ENCODE results near the gene SLC6A1. TPM values are rescaled to one million over a fixed set of nuclear protein-coding genes. Genes with fewer than 3 reads are reported as not detected.

SLC6A1 gene
- total RNA-seq, 2 experiments from 2014 or later, result not detected

- ATAC-seq (ENCODE audit: low read depth) (no peak), DNase-seq (no peak)
- Mint-ChIP-seq H3K27me3 (no peaks in the 10 kb centered on the region), H3K4me3 (no peak overlapping the region), H3K27ac (no peak overlapping the region), H3K9me3 (no peaks in the 10 kb centered on the region), H3K36me3 (no peaks in the 10 kb centered on the region), H3K4me1 (no peaks in the 10 kb centered on the region)
- POLR2A ChIA-PET, result no interaction called here
Observed at GRCh38 chr3:11006986-11007933, 14.7 kb downstream of the SLC6A1 start.

GRCh38 chr3:11009898-11010297 is 17.4 kb downstream of the SLC6A1 start:
- Mint-ChIP-seq H3K4me1 (no peaks in the 10 kb centered on the region), H3K36me3 (no peaks in the 10 kb centered on the region), H3K27me3 (no peaks in the 10 kb centered on the region), H3K9me3 (no peaks in the 10 kb centered on the region), H3K27ac (no peak overlapping the region), H3K4me3 (no peak overlapping the region)
- POLR2A ChIA-PET, result no interaction called here
- ATAC-seq (ENCODE audit: low read depth) (no peak), DNase-seq (no peak)

- Mint-ChIP-seq H3K9me3 (no peaks in the 10 kb centered on the region), H3K27ac (no peak overlapping the region), H3K27me3 (no peaks in the 10 kb centered on the region), H3K4me1 (no peaks in the 10 kb centered on the region), H3K4me3 (no peak overlapping the region), H3K36me3 (no peaks in the 10 kb centered on the region)
- DNase-seq (no peak), ATAC-seq (ENCODE audit: low read depth) (no peak)
- POLR2A ChIA-PET, result no interaction called here
Observed at GRCh38 chr3:11010426-11011165, 18.0 kb downstream of the SLC6A1 start.

DNA sequence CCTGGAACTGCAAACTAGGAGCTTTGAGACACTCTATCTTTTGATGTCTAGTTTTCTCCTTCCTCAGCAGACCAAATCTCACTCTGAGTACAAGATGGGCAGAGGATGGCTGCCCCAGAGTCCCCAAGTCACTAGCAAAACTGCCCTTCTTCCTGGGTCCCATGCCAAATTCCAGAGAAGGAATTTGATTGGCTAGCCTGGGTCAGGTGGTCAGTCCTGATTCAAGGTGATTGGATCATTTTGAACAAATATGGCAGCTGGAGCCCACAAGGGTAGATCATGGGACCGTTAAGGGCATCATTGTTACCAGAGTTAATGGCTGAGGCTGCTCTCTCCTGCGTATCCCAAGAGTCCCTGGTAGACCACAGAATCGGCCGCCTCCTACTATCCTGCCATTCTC is 21.7 kb downstream of the SLC6A1 start:
- Mint-ChIP-seq H3K4me1 (no peaks in the 10 kb centered on the region), H3K9me3 (no peaks in the 10 kb centered on the region), H3K27ac (no peak overlapping the region), H3K36me3 (no peaks in the 10 kb centered on the region), H3K27me3 (no peaks in the 10 kb centered on the region), H3K4me3 (no peak overlapping the region)
- DNase-seq, result no peak
- POLR2A ChIA-PET, result no interaction called here
- ATAC-seq (ENCODE audit: low read depth), result no peak

- no peaks in the 10 kb centered on the region for H3K27me3 Mint-ChIP-seq
- H3K4me1 Mint-ChIP-seq, result no peaks in the 10 kb centered on the region
- H3K36me3 Mint-ChIP-seq, result no peaks in the 10 kb centered on the region
- POLR2A ChIA-PET, result no interaction called here
- no peak for DNase-seq
- no peak overlapping the region for H3K4me3 Mint-ChIP-seq
- no peak for ATAC-seq (ENCODE audit: low read depth)
- H3K9me3 Mint-ChIP-seq, result no peaks in the 10 kb centered on the region
- no peak overlapping the region for H3K27ac Mint-ChIP-seq
Observed at GRCh38 chr3:11014752-11015151, 22.2 kb downstream of the SLC6A1 start.

GRCh38 chr3:11015369-11015768 is 22.8 kb downstream of the SLC6A1 start:
- Mint-ChIP-seq H3K4me3 (no peak overlapping the region), H3K36me3 (no peaks in the 10 kb centered on the region), H3K4me1 (no peaks in the 10 kb centered on the region), H3K27me3 (no peaks in the 10 kb centered on the region), H3K27ac (no peak overlapping the region), H3K9me3 (no peaks in the 10 kb centered on the region)
- DNase-seq (no peak), ATAC-seq (ENCODE audit: low read depth) (no peak)
- POLR2A ChIA-PET, result interaction anchor here (0.6 kb wide), 1 partner anchor 750 kb away, joined by 4 read pairs; no protein-coding TSS in a partner anchor

DNA sequence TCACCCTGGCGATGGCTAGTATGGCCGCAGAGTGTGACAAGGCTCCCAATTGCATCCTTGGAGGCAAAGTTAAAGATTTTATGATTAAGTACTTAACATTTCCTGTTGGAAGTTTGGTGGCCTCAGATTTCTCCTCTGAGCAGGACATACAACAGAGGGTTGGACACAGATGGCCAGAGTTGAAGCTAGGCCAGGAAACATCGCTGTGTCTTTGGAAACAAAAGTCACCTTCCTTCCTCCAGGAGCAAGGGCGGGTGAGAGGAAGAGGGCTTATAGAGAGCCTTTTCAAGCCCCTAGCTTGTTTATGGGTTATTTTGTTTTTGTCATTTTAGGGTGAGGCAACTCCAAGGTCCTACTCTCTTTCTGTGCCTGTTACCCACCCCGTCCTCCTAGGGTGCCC is 24.2 kb downstream of the SLC6A1 start:
- POLR2A ChIA-PET, result no interaction called here
- Mint-ChIP-seq H3K9me3 (no peaks in the 10 kb centered on the region), H3K27me3 (peaks cover 4% of the 10 kb centered on the region), H3K27ac (no peak overlapping the region), H3K4me1 (no peaks in the 10 kb centered on the region), H3K36me3 (no peaks in the 10 kb centered on the region), H3K4me3 (no peak overlapping the region)
- no peak for ATAC-seq (ENCODE audit: low read depth)
- DNase-seq, result no peak

DNA sequence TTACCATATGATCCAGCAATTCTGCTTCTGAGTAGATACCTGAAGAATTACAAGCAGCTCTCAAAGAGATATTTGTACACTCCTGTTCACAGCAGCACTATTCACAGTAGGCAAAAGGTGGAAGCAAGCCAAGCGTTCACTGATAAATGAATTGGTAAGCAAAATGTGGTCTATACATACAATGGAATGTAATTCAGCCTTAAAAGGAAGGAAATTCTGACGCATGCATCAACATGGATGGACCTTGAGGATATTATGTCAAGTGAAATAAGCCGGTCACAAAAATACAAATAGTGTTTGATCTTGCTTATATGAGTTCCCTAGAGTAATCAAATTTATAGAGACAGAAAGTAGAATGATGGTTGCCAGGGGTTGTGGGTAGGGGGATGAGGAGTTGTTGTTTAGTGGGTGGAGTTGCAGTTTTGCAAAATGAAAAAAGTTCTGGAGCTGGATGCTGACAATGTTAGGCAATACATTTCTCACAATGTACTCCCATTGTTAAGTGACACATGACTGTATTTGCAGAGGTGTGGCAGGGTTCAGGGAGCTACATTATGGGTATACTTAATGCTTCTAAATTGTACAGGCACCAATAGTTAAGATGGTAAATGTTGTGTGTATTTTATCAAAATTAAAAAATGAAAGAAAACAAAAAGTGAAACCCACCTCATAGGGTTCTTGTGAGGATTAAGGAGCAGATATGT is 26.7 kb downstream of the SLC6A1 start:
- ATAC-seq (ENCODE audit: low read depth) (no peak), DNase-seq (no peak)
- POLR2A ChIA-PET, result no interaction called here
- H3K27me3 Mint-ChIP-seq, result peaks cover 4% of the 10 kb centered on the region
- H3K36me3 Mint-ChIP-seq, result no peaks in the 10 kb centered on the region
- no peak overlapping the region for H3K27ac Mint-ChIP-seq
- no peaks in the 10 kb centered on the region for H3K9me3 Mint-ChIP-seq
- no peaks in the 10 kb centered on the region for H3K4me1 Mint-ChIP-seq
- H3K4me3 Mint-ChIP-seq, result no peak overlapping the region

GRCh38 chr3:11020764-11021163 is 28.2 kb downstream of the SLC6A1 start:
- POLR2A ChIA-PET, result no interaction called here
- H3K4me1 Mint-ChIP-seq, result no peaks in the 10 kb centered on the region
- no peaks in the 10 kb centered on the region for H3K9me3 Mint-ChIP-seq
- ATAC-seq (ENCODE audit: low read depth) (no peak), DNase-seq (no peak)
- no peak overlapping the region for H3K4me3 Mint-ChIP-seq
- peaks cover 4% of the 10 kb centered on the region for H3K27me3 Mint-ChIP-seq
- H3K36me3 Mint-ChIP-seq, result no peaks in the 10 kb centered on the region
- H3K27ac Mint-ChIP-seq, result no peak overlapping the region

GRCh38 chr3:11021611-11022011 is 29.1 kb downstream of the SLC6A1 start:
- no peak overlapping the region for H3K27ac Mint-ChIP-seq

DNA sequence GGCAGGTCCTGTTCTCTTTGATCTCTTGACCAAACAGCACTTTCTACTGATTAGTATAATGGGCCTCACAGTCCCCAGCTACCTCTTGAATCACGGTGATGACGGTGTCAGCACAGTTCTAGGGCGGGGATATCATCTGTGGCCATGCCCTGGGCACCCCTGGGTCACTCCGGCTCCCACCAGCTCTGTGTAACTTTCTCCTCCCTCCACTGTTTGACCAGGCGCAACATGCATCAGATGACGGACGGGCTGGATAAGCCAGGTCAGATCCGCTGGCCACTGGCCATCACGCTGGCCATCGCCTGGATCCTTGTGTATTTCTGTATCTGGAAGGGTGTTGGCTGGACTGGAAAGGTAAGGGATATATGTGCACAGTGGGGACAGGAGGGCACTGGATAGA is 29.6 kb downstream of the SLC6A1 start:
- Mint-ChIP-seq H3K9me3 (no peaks in the 10 kb centered on the region), H3K27me3 (peaks cover 4% of the 10 kb centered on the region), H3K27ac (no peak overlapping the region), H3K4me3 (no peak overlapping the region), H3K4me1 (no peaks in the 10 kb centered on the region), H3K36me3 (no peaks in the 10 kb centered on the region)
- no peak for ATAC-seq (ENCODE audit: low read depth)
- POLR2A ChIA-PET, result no interaction called here
- no peak for DNase-seq

More at GRCh38 chr3:11021611-11022011, 29.1 kb downstream of the SLC6A1 start:
- no peaks in the 10 kb centered on the region for H3K36me3 Mint-ChIP-seq
- peaks cover 4% of the 10 kb centered on the region for H3K27me3 Mint-ChIP-seq
- no peaks in the 10 kb centered on the region for H3K9me3 Mint-ChIP-seq
- POLR2A ChIA-PET, result no interaction called here
- DNase-seq (no peak), ATAC-seq (ENCODE audit: low read depth) (no peak)
- no peaks in the 10 kb centered on the region for H3K4me1 Mint-ChIP-seq
- no peak overlapping the region for H3K4me3 Mint-ChIP-seq

DNA sequence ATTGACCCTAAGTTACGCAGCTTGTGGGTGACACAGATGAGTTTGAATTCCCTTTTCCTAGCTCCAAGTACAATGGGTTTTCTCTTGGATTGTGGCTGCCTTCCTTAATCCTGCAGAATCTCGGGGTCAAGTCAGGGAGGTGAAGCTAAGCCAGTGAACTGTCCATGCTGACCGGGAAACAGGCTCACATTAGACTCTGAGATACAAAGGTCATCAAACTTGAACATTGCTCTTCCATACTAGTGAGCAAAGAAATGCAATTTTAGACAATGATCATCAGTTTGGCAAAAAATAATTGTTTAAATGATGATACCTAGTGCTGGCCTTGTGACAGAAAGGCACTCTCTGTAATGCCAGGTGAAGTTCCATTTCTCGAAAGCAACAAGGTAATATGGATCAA is 31.6 kb downstream of the SLC6A1 start:
- DNase-seq (no peak), ATAC-seq (ENCODE audit: low read depth) (no peak)
- H3K27me3 Mint-ChIP-seq, result peaks cover 4% of the 10 kb centered on the region

DNA sequence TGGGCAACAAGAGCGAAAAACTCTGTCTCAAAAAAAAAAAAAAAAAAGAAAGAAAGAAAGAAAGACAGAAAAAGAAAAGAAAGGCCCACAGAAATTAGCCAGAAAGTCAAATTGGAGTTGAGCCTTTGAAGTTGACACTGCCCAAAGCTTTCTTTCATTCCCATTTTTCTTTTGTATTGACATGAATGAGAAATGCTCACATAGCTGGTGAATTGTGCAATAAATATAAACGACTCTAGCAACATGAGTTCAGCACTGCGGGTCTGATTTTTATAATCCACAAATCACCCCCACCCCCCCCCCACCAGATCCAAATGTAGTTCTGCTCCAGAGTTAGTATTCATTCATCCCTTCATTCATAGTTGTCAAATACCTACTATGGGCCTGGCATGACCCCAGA is 37.4 kb downstream of the SLC6A1 start:
- H3K4me3 Mint-ChIP-seq, result no peak overlapping the region

More for the DNA sequence above, 31.6 kb downstream of the SLC6A1 start:
- POLR2A ChIA-PET, result no interaction called here
- no peaks in the 10 kb centered on the region for H3K4me1 Mint-ChIP-seq
- no peak overlapping the region for H3K4me3 Mint-ChIP-seq
- H3K9me3 Mint-ChIP-seq, result no peaks in the 10 kb centered on the region
- no peaks in the 10 kb centered on the region for H3K36me3 Mint-ChIP-seq
- H3K27ac Mint-ChIP-seq, result no peak overlapping the region

More for the DNA sequence above, 37.4 kb downstream of the SLC6A1 start:
- no peaks in the 10 kb centered on the region for H3K9me3 Mint-ChIP-seq
- POLR2A ChIA-PET, result interaction anchor here (0.6 kb wide), 1 partner anchor 625 kb away, joined by 5 read pairs; no protein-coding TSS in a partner anchor
- no peaks in the 10 kb centered on the region for H3K36me3 Mint-ChIP-seq
- no peak for DNase-seq
- H3K27me3 Mint-ChIP-seq, result peaks cover 2% of the 10 kb centered on the region
- no peak for ATAC-seq (ENCODE audit: low read depth)
- H3K4me1 Mint-ChIP-seq, result no peaks in the 10 kb centered on the region
- H3K27ac Mint-ChIP-seq, result no peak overlapping the region

All from activated naive CD8-positive, alpha-beta T cell treated with anti-CD3 and anti-CD28 coated beads, Interleukin-2, amount 10 ng/mL, durations not matched to agents 7 days and 5 days (primary cell).